ENCODE data around the gene RAD54L.

- TF ChIP-seq, protein P1, sequence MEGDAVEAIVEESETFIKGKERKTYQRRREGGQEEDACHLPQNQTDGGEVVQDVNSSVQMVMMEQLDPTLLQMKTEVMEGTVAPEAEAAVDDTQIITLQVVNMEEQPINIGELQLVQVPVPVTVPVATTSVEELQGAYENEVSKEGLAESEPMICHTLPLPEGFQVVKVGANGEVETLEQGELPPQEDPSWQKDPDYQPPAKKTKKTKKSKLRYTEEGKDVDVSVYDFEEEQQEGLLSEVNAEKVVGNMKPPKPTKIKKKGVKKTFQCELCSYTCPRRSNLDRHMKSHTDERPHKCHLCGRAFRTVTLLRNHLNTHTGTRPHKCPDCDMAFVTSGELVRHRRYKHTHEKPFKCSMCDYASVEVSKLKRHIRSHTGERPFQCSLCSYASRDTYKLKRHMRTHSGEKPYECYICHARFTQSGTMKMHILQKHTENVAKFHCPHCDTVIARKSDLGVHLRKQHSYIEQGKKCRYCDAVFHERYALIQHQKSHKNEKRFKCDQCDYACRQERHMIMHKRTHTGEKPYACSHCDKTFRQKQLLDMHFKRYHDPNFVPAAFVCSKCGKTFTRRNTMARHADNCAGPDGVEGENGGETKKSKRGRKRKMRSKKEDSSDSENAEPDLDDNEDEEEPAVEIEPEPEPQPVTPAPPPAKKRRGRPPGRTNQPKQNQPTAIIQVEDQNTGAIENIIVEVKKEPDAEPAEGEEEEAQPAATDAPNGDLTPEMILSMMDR (conservative IDR thresholded peaks at IDR 0.05), result no peak
- no peak for TF ChIP-seq EZH2 (IDR thresholded peaks at IDR 0.05; ENCODE audit: low read depth)
Observed at GRCh38 chr1:46256523-46256922, 9.0 kb downstream of the RAD54L start.

Measured in PC-9 (cell line).